Vagina (tissue), 2 donors: Measurements from ENCODE around the gene CAMTA2. TPM values are rescaled to one million over a fixed set of nuclear protein-coding genes. Genes with fewer than 3 reads are reported as not detected.

Source experiments
- DNase-seq, 2 donors: peaks; one replicate each; pipeline ENCODE4 v3.0.0-alpha.2; 2017; ENCODE audit errors: extremely low spot score in 2 of 2
- H3K27ac ChIP-seq: fragments of 200-600 bp; sonication (generic); one replicate; pipeline ENCODE4 v1.5.1; 2019
- H3K27me3 ChIP-seq: fragments of 200-600 bp; sonication (generic); one replicate; pipeline ENCODE4 v1.5.1; 2019
- H3K36me3 ChIP-seq, 2 donors: fragments of 200-600 bp; sonication (generic); one replicate each; pipeline ENCODE4 v1.5.1; 2017 to 2019
- H3K4me1 ChIP-seq: fragments of 200-600 bp; sonication (generic); one replicate; pipeline ENCODE4 v1.5.1; 2019
- H3K4me3 ChIP-seq, 2 donors: fragments of 200-600 bp; sonication (generic); 1 replicate in 1 of 2; 2 replicates in 1 of 2; pipeline ENCODE4 v1.5.1; 2016 to 2019
- H3K9me3 ChIP-seq: fragments of 200-600 bp; sonication (generic); one replicate; pipeline ENCODE4 v1.5.1; 2019
- CTCF ChIP-seq, 3 experiments: fragments of 450-650 bp in 2 of 3; fragments of 200-600 bp in 1 of 3; sonication (generic) in 1 of 3; IDR thresholded peaks; one replicate each; pipeline ENCODE4 v1.5.1; 2017 to 2019; ENCODE audit warnings: antibody characterized with exemption in 3 of 3, mild to moderate bottlenecking in 2 of 3, moderate library complexity in 2 of 3
- POLR2A ChIP-seq, 2 donors: fragments of 450-650 bp; IDR thresholded peaks; one replicate each; pipeline ENCODE4 v1.6.1; 2017; ENCODE audit warnings: antibody characterized with exemption in 2 of 2, mild to moderate bottlenecking in 2 of 2, moderate library complexity in 2 of 2
- POLR2AphosphoS5 ChIP-seq, 2 donors: sonication (generic); formaldehyde crosslinking; IDR thresholded peaks; one replicate each; pipeline ENCODE4 v1.9.0; 2017; ENCODE audit warnings: antibody characterized with exemption in 2 of 2, mild to moderate bottlenecking in 2 of 2, low read depth in 1 of 2; ENCODE audit not compliant: insufficient read depth in 1 of 2
- intact Hi-C: fragments of 100-400 bp; cut with DNase I; formaldehyde crosslinking; loops from one replicate; pipeline ENCODE4 v1.15.1; 2023
- total RNA-seq: library from RNA; depleted of rRNA; stranded (reverse); fragments of >200 nt; gene quantifications from one replicate; pipeline ENCODE4 v1.2.3, GENCODE V29; 2016

Gene CAMTA2
- total RNA-seq, 1 donor from 2014 or later = 36.3 TPM

GRCh38 chr17:4938069-4938491 lies 49.4 kb downstream of the CAMTA2 start:
- Histone ChIP-seq H3K36me3 (peaks cover 0 to 30% of the 10 kb centered on the region in 2 donors), H3K9me3 (no peaks in the 10 kb centered on the region), H3K4me3 (no peak overlapping the region), H3K27ac (no peak overlapping the region), H3K4me1 (peaks cover 45% of the 10 kb centered on the region), H3K27me3 (no peaks in the 10 kb centered on the region)
- intact Hi-C loops = no loop called here
- no peak for DNase-seq
- TF ChIP-seq POLR2A (IDR thresholded peaks at IDR 0.05) (no peak), CTCF (IDR thresholded peaks at IDR 0.05) (no peak), POLR2AphosphoS5 (IDR thresholded peaks at IDR 0.05; ENCODE audit: insufficient read depth in 1 of 2, low read depth in 1 of 2) (no peak)

GRCh38 chr17:4937553-4937952 lies 49.9 kb downstream of the CAMTA2 start:
- intact Hi-C loops = no loop called here
- H3K27ac ChIP-seq = no peak overlapping the region

DNA sequence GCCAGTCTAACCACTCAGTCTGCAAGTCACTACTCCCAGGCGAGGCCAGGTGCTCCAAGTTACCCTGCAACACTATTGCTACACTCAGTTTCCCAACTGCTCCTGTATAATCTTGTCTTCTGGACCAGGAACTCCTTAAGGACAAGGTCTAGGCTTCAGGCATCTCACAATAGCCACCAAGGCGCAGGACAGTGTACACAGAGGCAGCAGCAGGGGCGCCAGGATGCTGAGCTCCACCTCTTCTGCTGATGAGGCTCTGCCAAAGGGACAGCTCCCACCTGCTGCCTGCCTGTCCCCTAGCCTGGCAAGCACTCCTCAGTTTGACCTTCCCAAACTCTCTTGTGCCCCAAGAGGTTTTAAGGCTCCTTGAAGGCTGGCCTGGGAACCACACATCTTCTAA lies 51.0 kb downstream of the CAMTA2 start:
- H3K4me1 ChIP-seq = peaks cover 36% of the 10 kb centered on the region
- H3K9me3 ChIP-seq = no peaks in the 10 kb centered on the region
- H3K4me3 ChIP-seq = no peak overlapping the region
- no peaks in the 10 kb centered on the region for H3K27me3 ChIP-seq
- H3K27ac ChIP-seq = no peak overlapping the region
- intact Hi-C loops = no loop called here
- TF ChIP-seq POLR2AphosphoS5 (IDR thresholded peaks at IDR 0.05; ENCODE audit: insufficient read depth in 1 of 2, low read depth in 1 of 2) (no peak), POLR2A (IDR thresholded peaks at IDR 0.05) (no peak), CTCF (IDR thresholded peaks at IDR 0.05) (no peak)
- no peak for DNase-seq
- peaks cover 0 to 20% of the 10 kb centered on the region in 2 donors for H3K36me3 ChIP-seq

More at GRCh38 chr17:4937553-4937952, 49.9 kb downstream of the CAMTA2 start:
- H3K4me1 ChIP-seq = peaks cover 45% of the 10 kb centered on the region
- DNase-seq = no peak
- no peaks in the 10 kb centered on the region for H3K9me3 ChIP-seq
- H3K36me3 ChIP-seq = peaks cover 0 to 25% of the 10 kb centered on the region in 2 donors
- H3K27me3 ChIP-seq = no peaks in the 10 kb centered on the region
- no peak for TF ChIP-seq POLR2A (IDR thresholded peaks at IDR 0.05)
- TF ChIP-seq POLR2AphosphoS5 (IDR thresholded peaks at IDR 0.05; ENCODE audit: insufficient read depth in 1 of 2, low read depth in 1 of 2) = no peak
- no peak for TF ChIP-seq CTCF (IDR thresholded peaks at IDR 0.05)
- H3K4me3 ChIP-seq = no peak overlapping the region

DNA sequence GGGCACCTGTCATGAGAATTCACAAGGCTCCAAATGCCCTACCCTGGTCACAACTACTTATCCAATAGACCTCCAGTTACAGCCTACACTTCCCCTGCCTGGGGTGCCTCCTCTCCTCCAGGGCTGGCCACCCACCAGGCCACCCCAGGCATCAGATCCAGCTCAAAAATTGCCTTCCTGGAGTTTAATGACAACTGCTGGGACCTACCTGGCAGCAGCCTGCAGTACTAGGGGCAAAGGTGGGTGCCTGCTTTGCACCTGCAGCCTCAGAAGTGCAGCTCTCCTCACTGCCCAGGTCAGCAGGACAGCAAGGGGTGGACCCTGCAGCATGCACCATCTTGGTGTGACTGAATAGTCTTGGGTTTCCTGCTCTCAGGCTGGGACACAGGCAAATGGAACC lies 51.8 kb downstream of the CAMTA2 start:
- no peak for DNase-seq
- intact Hi-C loops = no loop called here
- Histone ChIP-seq H3K4me3 (no peak overlapping the region), H3K4me1 (peaks cover 28% of the 10 kb centered on the region), H3K9me3 (no peaks in the 10 kb centered on the region), H3K36me3 (peaks cover 0 to 20% of the 10 kb centered on the region in 2 donors), H3K27ac (no peak overlapping the region), H3K27me3 (no peaks in the 10 kb centered on the region)
- TF ChIP-seq POLR2AphosphoS5 (IDR thresholded peaks at IDR 0.05; ENCODE audit: insufficient read depth in 1 of 2, low read depth in 1 of 2) (no peak), CTCF (IDR thresholded peaks at IDR 0.05) (no peak), POLR2A (IDR thresholded peaks at IDR 0.05) (no peak)

DNA sequence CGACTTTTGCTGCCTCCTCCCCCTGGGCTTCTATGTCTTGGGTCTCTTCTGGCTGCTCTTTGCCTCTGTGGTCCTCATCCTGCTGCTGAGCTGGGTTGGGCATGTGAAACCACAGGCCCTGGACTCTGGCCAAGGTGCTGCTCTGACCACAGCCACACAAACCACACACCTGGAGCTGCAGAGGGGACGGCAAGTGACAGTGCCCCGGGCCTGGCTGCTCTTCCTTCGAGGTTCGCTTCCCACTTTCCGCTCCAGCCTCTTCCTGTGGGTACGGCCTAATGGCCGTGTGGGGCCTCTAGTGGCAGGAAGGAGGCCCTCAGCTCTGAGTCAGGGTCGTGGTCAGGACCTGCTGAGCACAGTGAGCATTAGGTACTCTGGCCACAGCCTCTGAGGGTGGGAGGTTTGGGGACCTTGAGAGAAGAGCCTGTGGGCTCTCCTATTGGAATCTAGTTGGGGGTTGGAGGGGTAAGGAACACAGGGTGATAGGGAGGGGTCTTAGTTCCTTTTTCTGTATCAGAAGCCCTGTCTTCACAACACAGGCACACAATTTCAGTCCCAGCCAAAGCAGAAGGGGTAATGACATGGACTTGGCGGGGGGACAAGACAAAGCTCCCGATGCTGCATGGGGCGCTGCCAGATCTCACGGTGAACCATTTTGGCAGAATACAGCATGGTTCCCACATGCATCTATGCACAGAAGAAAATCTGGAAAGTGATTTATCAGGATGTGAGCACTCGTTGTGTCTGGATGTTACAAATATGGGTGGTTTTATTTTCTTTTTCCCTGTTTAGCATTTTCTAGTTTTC lies 53.1 kb downstream of the CAMTA2 start:
- H3K4me3 ChIP-seq = no peak overlapping the region

More for the DNA sequence above, 53.1 kb downstream of the CAMTA2 start:
- Histone ChIP-seq H3K27me3 (no peaks in the 10 kb centered on the region), H3K9me3 (no peaks in the 10 kb centered on the region), H3K36me3 (peaks cover 0 to 20% of the 10 kb centered on the region in 2 donors), H3K4me1 (peaks cover 27% of the 10 kb centered on the region), H3K27ac (no peak overlapping the region)
- intact Hi-C loops = no loop called here
- DNase-seq = no peak
- no peak for TF ChIP-seq POLR2A (IDR thresholded peaks at IDR 0.05)
